DND-41 (cell line): ENCODE measurements around the gene SQSTM1.

Source experiments
- EZH2 ChIP-seq: IDR thresholded peaks from 3 replicates; pipeline ENCODE4 v1.6.1; 2012; ENCODE audit warnings: borderline replicate concordance, low read depth, mild to moderate bottlenecking, moderate library complexity, low read length, inconsistent platforms; ENCODE audit not compliant: severe bottlenecking
- TF ChIP-seq, protein P1 (sequence below): IDR thresholded peaks from 2 replicates; pipeline ENCODE4 v1.5.1; 2012; ENCODE audit warnings: borderline replicate concordance, low read length, moderate library complexity, mild to moderate bottlenecking; ENCODE audit not compliant: poor library complexity, severe bottlenecking; ENCODE audit errors: extremely low read depth

DNA sequence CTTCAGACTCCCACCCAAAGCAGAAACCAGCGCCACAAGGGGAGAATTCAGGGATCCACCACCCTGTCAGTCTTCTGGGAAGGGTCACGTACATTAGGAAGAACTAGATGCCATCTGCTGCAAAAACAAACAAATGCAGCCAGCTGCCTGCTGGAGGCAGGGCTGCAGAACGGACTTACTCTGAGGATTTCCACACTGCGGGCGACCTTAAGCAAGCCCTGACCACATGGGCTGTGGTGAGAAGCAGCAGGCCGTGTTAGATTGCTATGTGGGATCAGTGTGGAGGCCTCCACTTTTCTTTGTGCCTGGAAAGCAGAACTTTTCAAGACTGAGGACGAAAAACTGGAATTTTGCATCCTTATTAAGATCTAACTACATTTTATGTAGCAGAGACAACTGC lies 40.3 kb upstream of the SQSTM1 start:
- TF ChIP-seq, protein P1, sequence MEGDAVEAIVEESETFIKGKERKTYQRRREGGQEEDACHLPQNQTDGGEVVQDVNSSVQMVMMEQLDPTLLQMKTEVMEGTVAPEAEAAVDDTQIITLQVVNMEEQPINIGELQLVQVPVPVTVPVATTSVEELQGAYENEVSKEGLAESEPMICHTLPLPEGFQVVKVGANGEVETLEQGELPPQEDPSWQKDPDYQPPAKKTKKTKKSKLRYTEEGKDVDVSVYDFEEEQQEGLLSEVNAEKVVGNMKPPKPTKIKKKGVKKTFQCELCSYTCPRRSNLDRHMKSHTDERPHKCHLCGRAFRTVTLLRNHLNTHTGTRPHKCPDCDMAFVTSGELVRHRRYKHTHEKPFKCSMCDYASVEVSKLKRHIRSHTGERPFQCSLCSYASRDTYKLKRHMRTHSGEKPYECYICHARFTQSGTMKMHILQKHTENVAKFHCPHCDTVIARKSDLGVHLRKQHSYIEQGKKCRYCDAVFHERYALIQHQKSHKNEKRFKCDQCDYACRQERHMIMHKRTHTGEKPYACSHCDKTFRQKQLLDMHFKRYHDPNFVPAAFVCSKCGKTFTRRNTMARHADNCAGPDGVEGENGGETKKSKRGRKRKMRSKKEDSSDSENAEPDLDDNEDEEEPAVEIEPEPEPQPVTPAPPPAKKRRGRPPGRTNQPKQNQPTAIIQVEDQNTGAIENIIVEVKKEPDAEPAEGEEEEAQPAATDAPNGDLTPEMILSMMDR, result no peak
- TF ChIP-seq EZH2, result no peak
